ENCODE measurements around the gene CD300LG. TPM values are rescaled to one million over a fixed set of nuclear protein-coding genes. Genes with fewer than 3 reads are reported as not detected.

Gene CD300LG
- total and polyA plus RNA-seq, 2 experiments from 2014 or later: not detected

DNA sequence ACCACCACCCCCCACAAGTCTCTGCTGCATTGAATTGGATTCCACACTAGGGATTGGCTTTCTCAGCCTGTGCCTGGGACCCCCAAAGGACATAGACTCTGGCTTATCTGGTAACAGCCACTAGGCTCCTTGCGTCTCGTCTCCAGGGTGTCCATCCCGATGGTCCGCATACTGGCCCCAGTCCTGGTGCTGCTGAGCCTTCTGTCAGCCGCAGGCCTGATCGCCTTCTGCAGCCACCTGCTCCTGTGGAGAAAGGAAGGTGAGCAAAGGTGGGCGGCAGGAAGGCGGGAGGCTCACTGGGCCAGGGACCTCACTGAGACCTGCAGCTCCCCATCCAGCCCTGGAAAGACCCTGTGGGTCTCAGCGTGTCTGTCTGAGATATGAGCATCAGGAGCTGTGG lies 8.1 kb downstream of the CD300LG start:
- Histone ChIP-seq H3K27ac (no peak overlapping the region), H3K4me3 (no peak overlapping the region), H3K9me3 (ENCODE audit: low read depth) (no peaks in the 10 kb centered on the region), H3K27me3 (no peaks in the 10 kb centered on the region), H3K36me3 (no peaks in the 10 kb centered on the region), H3K4me1 (ENCODE audit: low read depth) (no peaks in the 10 kb centered on the region)
- DNase-seq (ENCODE audit: low read depth in 1 of 2, low spot score in 1 of 2): no peak
- TF ChIP-seq, protein P1, sequence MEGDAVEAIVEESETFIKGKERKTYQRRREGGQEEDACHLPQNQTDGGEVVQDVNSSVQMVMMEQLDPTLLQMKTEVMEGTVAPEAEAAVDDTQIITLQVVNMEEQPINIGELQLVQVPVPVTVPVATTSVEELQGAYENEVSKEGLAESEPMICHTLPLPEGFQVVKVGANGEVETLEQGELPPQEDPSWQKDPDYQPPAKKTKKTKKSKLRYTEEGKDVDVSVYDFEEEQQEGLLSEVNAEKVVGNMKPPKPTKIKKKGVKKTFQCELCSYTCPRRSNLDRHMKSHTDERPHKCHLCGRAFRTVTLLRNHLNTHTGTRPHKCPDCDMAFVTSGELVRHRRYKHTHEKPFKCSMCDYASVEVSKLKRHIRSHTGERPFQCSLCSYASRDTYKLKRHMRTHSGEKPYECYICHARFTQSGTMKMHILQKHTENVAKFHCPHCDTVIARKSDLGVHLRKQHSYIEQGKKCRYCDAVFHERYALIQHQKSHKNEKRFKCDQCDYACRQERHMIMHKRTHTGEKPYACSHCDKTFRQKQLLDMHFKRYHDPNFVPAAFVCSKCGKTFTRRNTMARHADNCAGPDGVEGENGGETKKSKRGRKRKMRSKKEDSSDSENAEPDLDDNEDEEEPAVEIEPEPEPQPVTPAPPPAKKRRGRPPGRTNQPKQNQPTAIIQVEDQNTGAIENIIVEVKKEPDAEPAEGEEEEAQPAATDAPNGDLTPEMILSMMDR (IDR thresholded peaks at IDR 0.05; ENCODE audit: low read depth, low read length): no peak

DNA sequence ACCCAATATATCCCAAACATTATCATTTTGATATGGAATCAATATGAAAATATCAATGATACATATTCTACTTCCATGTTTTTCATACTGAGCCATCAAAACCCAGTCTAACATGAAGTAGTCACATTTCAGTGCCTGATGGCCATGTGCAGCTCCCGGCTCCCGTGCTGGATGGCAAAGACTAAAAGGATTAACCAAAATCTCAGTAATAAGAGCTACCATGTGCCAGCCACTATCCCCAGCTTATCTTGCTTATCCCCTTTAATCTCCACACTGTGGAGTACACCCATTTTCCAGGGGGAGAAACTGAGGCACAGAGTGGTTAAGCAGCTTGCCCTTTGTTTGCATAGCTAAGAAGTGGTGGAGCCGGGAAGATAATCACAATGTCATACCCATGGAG lies 9.2 kb downstream of the CD300LG start:
- H3K9me3 ChIP-seq (ENCODE audit: low read depth): no peaks in the 10 kb centered on the region
- no peak overlapping the region for H3K27ac ChIP-seq
- TF ChIP-seq, protein P1 (IDR thresholded peaks at IDR 0.05; ENCODE audit: low read depth, low read length): no peak
- no peak overlapping the region for H3K4me3 ChIP-seq
- no peaks in the 10 kb centered on the region for H3K27me3 ChIP-seq
- no peaks in the 10 kb centered on the region for H3K4me1 ChIP-seq (ENCODE audit: low read depth)
- DNase-seq (ENCODE audit: low read depth in 1 of 2, low spot score in 1 of 2): no peak
- no peaks in the 10 kb centered on the region for H3K36me3 ChIP-seq

DNA sequence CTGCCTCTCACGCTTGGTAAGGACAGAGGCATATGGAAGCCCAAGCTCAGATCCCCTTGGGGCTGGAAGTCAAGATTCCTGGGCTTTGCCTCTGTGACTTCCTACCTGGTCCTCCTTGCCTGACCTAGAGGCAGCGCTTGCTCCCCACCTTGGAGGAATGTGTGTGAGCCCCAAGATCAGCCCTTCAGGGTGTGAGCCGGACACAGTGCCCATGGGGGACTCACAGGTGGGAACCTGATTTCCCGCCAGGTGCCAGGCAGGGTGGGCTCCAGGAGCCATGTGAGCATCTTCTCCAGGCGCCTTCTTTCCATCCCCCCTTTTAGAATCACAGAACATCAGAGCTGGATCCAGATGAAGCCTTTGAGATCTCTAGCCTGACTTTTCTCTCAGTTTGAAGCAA lies 10.2 kb downstream of the CD300LG start:
- Histone ChIP-seq H3K4me3 (no peak overlapping the region), H3K4me1 (ENCODE audit: low read depth) (no peaks in the 10 kb centered on the region), H3K27me3 (no peaks in the 10 kb centered on the region), H3K36me3 (no peaks in the 10 kb centered on the region), H3K27ac (no peak overlapping the region), H3K9me3 (ENCODE audit: low read depth) (no peaks in the 10 kb centered on the region)
- DNase-seq (ENCODE audit: low read depth in 1 of 2, low spot score in 1 of 2): no peak
- TF ChIP-seq, protein P1 (IDR thresholded peaks at IDR 0.05; ENCODE audit: low read depth, low read length): no peak

DNA sequence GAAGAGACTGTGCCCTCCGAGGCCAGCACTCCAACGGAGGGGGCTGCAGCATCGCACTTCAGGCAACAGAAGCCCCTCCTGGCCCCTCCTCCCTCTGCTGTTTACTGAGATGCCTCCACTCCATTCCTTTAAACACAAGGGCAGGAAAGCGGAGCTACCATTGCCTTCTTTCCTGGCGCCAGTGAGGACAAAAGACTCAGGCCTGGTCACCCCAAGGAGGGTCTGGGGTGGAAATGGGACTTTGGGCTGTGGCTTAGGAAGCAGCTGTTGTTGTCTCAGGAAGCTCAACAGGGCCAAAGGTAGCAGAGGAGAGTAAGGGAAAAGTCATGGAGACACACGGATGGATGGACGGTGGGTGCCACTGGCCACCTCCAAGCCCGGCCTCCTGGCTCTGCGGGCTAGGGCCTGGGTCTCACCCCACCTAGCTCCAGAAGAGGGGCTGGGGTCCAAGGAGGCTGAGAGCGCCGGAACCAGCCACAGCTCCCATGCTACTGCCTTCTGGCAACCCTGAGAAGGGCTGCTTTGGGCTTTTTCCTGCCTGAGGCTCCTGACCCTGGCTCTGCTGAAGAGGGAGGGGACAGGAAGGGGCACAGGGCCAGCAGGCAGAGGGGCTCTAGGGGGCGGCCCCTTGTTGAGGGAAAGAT lies 11.1 kb downstream of the CD300LG start:
- no peaks in the 10 kb centered on the region for H3K4me1 ChIP-seq (ENCODE audit: low read depth)
- TF ChIP-seq, protein P1 (IDR thresholded peaks at IDR 0.05; ENCODE audit: low read depth, low read length): no peak
- DNase-seq (ENCODE audit: low read depth in 1 of 2, low spot score in 1 of 2): no peak
- no peak overlapping the region for H3K27ac ChIP-seq
- H3K9me3 ChIP-seq (ENCODE audit: low read depth): no peaks in the 10 kb centered on the region
- H3K27me3 ChIP-seq: no peaks in the 10 kb centered on the region
- H3K36me3 ChIP-seq: no peaks in the 10 kb centered on the region
- no peak overlapping the region for H3K4me3 ChIP-seq

DNA sequence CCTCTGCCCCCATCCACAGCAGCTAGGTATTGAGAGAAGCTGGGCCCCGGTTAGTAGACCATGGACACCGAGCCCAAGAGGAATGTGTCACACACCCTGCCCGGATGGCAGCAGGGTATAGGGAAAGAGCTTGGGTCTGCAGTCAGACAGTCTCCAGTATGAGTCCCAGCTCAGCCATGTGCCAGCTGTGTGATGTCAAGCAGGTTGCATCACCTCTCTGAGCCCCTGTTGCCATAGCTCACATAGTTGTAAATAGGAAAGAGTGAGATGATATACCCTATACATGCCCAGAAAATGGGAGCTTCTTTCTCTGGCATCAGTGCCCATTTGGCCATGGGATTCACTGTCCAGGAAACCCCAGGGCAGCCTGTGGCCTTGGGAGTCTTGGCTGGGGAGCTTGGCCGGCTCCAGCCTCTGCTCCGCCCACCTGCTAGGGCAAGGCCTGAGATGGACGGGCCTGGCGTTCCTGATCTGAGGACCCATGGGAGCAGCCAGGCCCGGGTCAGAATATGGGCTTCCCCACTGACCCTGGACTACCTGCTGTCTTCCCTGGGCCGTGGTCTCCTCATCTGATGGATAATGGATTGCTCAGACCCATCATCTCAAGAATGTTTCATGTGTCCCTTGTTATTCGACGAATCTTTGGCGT lies 13.2 kb downstream of the CD300LG start:
- TF ChIP-seq, protein P1 (IDR thresholded peaks at IDR 0.05; ENCODE audit: low read depth, low read length): no peak
- no peaks in the 10 kb centered on the region for H3K4me1 ChIP-seq (ENCODE audit: low read depth)

More for the DNA sequence above, 13.2 kb downstream of the CD300LG start:
- no peak overlapping the region for H3K4me3 ChIP-seq
- peak in 1 of 2 donors; percentile 33 for DNase-seq (ENCODE audit: low read depth in 1 of 2, low spot score in 1 of 2)
- no peaks in the 10 kb centered on the region for H3K27me3 ChIP-seq
- no peaks in the 10 kb centered on the region for H3K36me3 ChIP-seq
- H3K9me3 ChIP-seq (ENCODE audit: low read depth): no peaks in the 10 kb centered on the region
- H3K27ac ChIP-seq: no peak overlapping the region
